ENCODE measurements around the gene TPPP3. TPM values are rescaled to one million over a fixed set of nuclear protein-coding genes. Genes with fewer than 3 reads are reported as not detected.

The TPPP3 gene
- total RNA-seq, 2 experiments from 2014 or later, result not detected

DNA sequence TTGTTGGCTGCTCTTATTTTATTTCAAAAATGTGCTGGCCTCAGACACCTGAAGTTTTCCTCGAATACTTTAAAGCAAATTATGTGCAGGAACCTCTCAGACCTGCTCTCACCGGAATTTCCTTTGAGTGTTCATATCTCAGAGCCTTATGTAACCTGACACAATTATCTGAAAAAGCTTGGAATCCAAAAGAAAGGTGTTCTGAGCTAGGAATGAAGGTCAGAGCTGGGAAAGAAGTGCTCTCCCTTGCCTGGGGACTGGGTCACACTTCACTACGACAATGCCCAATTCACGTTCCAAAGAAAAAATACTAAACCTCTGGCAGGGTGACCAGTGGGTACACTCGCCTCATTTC lies 30.9 kb upstream of the TPPP3 start:
- Histone ChIP-seq H3K4me1 (ENCODE audit: insufficient read depth, low read length) (peaks cover 6% of the 10 kb centered on the region), H3K27ac (ENCODE audit: low read depth in 1 of 2, low read length in 2 of 2) (no peak overlapping the region), H3K27me3 (ENCODE audit: control insufficient read depth in 1 of 2, insufficient read depth in 2 of 2, low read length in 2 of 2) (peaks cover 24 to 32% of the 10 kb centered on the region in 2 experiments), H3K9me3 (ENCODE audit: control insufficient read depth in 1 of 2, insufficient read depth in 1 of 2, low read length in 2 of 2) (peaks cover 0 to 6% of the 10 kb centered on the region in 2 experiments), H3K4me3 (ENCODE audit: low read length) (no peak overlapping the region), H3K36me3 (ENCODE audit: insufficient read depth, low read length) (no peaks in the 10 kb centered on the region)
- no peak for TF ChIP-seq CTCF (IDR thresholded peaks at IDR 0.05)
- Mint-ChIP-seq H3K27me3 (peaks cover 45% of the 10 kb centered on the region), H3K9me3 (no peaks in the 10 kb centered on the region), H3K4me3 (no peak overlapping the region), H3K27ac (no peak overlapping the region), H3K36me3 (ENCODE audit: low read depth) (no peaks in the 10 kb centered on the region), H3K4me1 (ENCODE audit: low read depth) (no peaks in the 10 kb centered on the region)
- ChIA-PET CTCF (no interaction called here), POLR2A (no interaction called here)
- no peak for ATAC-seq (ENCODE audit: poor library complexity)
- DNase-seq, result no peak
- intact Hi-C loops (cut with DNase I, micrococcal nuclease), result no loop called here

GRCh38 chr16:67423611-67424260 lies 30.4 kb upstream of the TPPP3 start:
- no peaks in the 10 kb centered on the region for H3K9me3 Mint-ChIP-seq
- H3K4me1 ChIP-seq (ENCODE audit: insufficient read depth, low read length), result peaks cover 6% of the 10 kb centered on the region
- no peaks in the 10 kb centered on the region for H3K36me3 ChIP-seq (ENCODE audit: insufficient read depth, low read length)
- peaks cover 19 to 29% of the 10 kb centered on the region in 2 experiments for H3K27me3 ChIP-seq (ENCODE audit: control insufficient read depth in 1 of 2, insufficient read depth in 2 of 2, low read length in 2 of 2)
- H3K27ac Mint-ChIP-seq, result no peak overlapping the region
- no peak overlapping the region for H3K4me3 ChIP-seq (ENCODE audit: low read length)
- no peak for TF ChIP-seq CTCF (IDR thresholded peaks at IDR 0.05)
- no peak overlapping the region for H3K4me3 Mint-ChIP-seq
- H3K36me3 Mint-ChIP-seq (ENCODE audit: low read depth), result no peaks in the 10 kb centered on the region
- peaks cover 0 to 6% of the 10 kb centered on the region in 2 experiments for H3K9me3 ChIP-seq (ENCODE audit: control insufficient read depth in 1 of 2, insufficient read depth in 1 of 2, low read length in 2 of 2)
- peaks cover 42% of the 10 kb centered on the region for H3K27me3 Mint-ChIP-seq
- intact Hi-C loops (cut with DNase I, micrococcal nuclease), result no loop called here
- no peak for ATAC-seq (ENCODE audit: poor library complexity)
- POLR2A ChIA-PET, result no interaction called here
- no peak overlapping the region for H3K27ac ChIP-seq (ENCODE audit: low read depth in 1 of 2, low read length in 2 of 2)
- no peak for DNase-seq
- H3K4me1 Mint-ChIP-seq (ENCODE audit: low read depth), result no peaks in the 10 kb centered on the region
- CTCF ChIA-PET, result no interaction called here

GRCh38 chr16:67423015-67423414 lies 29.7 kb upstream of the TPPP3 start:
- ChIA-PET CTCF (no interaction called here), POLR2A (no interaction called here)
- Histone ChIP-seq H3K4me3 (ENCODE audit: low read length) (no peak overlapping the region), H3K27me3 (ENCODE audit: control insufficient read depth in 1 of 2, insufficient read depth in 2 of 2, low read length in 2 of 2) (peaks cover 12 to 23% of the 10 kb centered on the region in 2 experiments), H3K36me3 (ENCODE audit: insufficient read depth, low read length) (no peaks in the 10 kb centered on the region), H3K27ac (ENCODE audit: low read depth in 1 of 2, low read length in 2 of 2) (no peak overlapping the region), H3K4me1 (ENCODE audit: insufficient read depth, low read length) (peaks cover 1% of the 10 kb centered on the region), H3K9me3 (ENCODE audit: control insufficient read depth in 1 of 2, insufficient read depth in 1 of 2, low read length in 2 of 2) (no peaks in the 10 kb centered on the region)
- intact Hi-C loops (cut with DNase I, micrococcal nuclease), result no loop called here
- Mint-ChIP-seq H3K4me1 (ENCODE audit: low read depth) (no peaks in the 10 kb centered on the region), H3K27ac (no peak overlapping the region), H3K9me3 (no peaks in the 10 kb centered on the region), H3K27me3 (peaks cover 40% of the 10 kb centered on the region), H3K36me3 (ENCODE audit: low read depth) (no peaks in the 10 kb centered on the region), H3K4me3 (no peak overlapping the region)
- ATAC-seq (ENCODE audit: poor library complexity) (no peak), DNase-seq (no peak)
- no peak for TF ChIP-seq CTCF (IDR thresholded peaks at IDR 0.05)
